Left ventricle myocardium inferior (tissue), 1 donor: ENCODE results near the gene WDR59. TPM values are rescaled to one million over a fixed set of nuclear protein-coding genes. Genes with fewer than 3 reads are reported as not detected.

Experiments used
- DNase-seq: peaks from one replicate; pipeline ENCODE4 v3.0.0-alpha.2; 2020
- H3K27ac ChIP-seq: fragments of 200-600 bp; replicated peaks from 2 replicates; pipeline ENCODE4 v1.8.0; 2021
- H3K27me3 ChIP-seq: fragments of 200-600 bp; 2 replicates; pipeline ENCODE4 v1.8.0; 2021; ENCODE audit warnings: low read depth
- H3K36me3 ChIP-seq: fragments of 200-600 bp; 2 replicates; pipeline ENCODE4 v1.8.0; 2021
- H3K4me1 ChIP-seq: fragments of 200-600 bp; 2 replicates; pipeline ENCODE4 v1.8.0; 2021
- H3K4me3 ChIP-seq: fragments of 200-600 bp; 2 replicates; pipeline ENCODE4 v1.8.0; 2021; ENCODE audit warnings: mild to moderate bottlenecking, moderate library complexity
- H3K9me3 ChIP-seq: fragments of 200-600 bp; replicated peaks from 2 replicates; pipeline ENCODE4 v1.8.0; 2021
- CTCF ChIP-seq: fragments of 200-600 bp; IDR thresholded peaks from 2 replicates; pipeline ENCODE4 v1.8.0; 2021; ENCODE audit warnings: antibody characterized with exemption, mild to moderate bottlenecking, borderline replicate concordance
- intact Hi-C: fragments of 100-400 bp; cut with micrococcal nuclease; formaldehyde crosslinking; loops from one replicate; pipeline ENCODE4 v1.11.0; 2022
- total RNA-seq: library from RNA; stranded (reverse); fragmentation: NEBNext Ultra II Directional; extraction: Animal tissue kit (Norgen Biotek cat#: 25700); gene quantifications from one replicate; pipeline ENCODE4 v1.2.1, GENCODE V29; 2021
- donor health status: DM: no; HTN: yes; CAD: no; lungs with severe emphysema.

The WDR59 gene
- total RNA-seq, 1 donor from 2014 or later: 52.5 TPM

- peaks cover 26% of the 10 kb centered on the region for H3K4me1 ChIP-seq
- intact Hi-C loops: no loop called here
Measured at GRCh38 chr16:74982256-74982655, 2.7 kb downstream of the WDR59 start.

GRCh38 chr16:74975591-74975990 is 9.3 kb downstream of the WDR59 start:
- no peak for DNase-seq
- no peak for TF ChIP-seq CTCF

More at GRCh38 chr16:74982256-74982655, 2.7 kb downstream of the WDR59 start:
- Histone ChIP-seq H3K27me3 (no peaks in the 10 kb centered on the region), H3K4me3 (no peak overlapping the region), H3K9me3 (no peaks in the 10 kb centered on the region), H3K36me3 (peaks cover 13% of the 10 kb centered on the region), H3K27ac (no peak overlapping the region)
- no peak for TF ChIP-seq CTCF
- no peak for DNase-seq

GRCh38 chr16:74973304-74973703 is 11.6 kb downstream of the WDR59 start:
- Histone ChIP-seq H3K27me3 (no peaks in the 10 kb centered on the region), H3K4me1 (no peaks in the 10 kb centered on the region), H3K4me3 (no peak overlapping the region), H3K36me3 (peaks cover 16% of the 10 kb centered on the region), H3K9me3 (no peaks in the 10 kb centered on the region), H3K27ac (no peak overlapping the region)
- no peak for DNase-seq
- intact Hi-C loops: no loop called here
- no peak for TF ChIP-seq CTCF

More at GRCh38 chr16:74975591-74975990, 9.3 kb downstream of the WDR59 start:
- Histone ChIP-seq H3K4me3 (no peak overlapping the region), H3K36me3 (peaks cover 20% of the 10 kb centered on the region), H3K27me3 (no peaks in the 10 kb centered on the region), H3K27ac (no peak overlapping the region), H3K4me1 (no peaks in the 10 kb centered on the region), H3K9me3 (no peaks in the 10 kb centered on the region)
- intact Hi-C loops: no loop called here

GRCh38 chr16:74954763-74955162 is 30.2 kb downstream of the WDR59 start:
- Histone ChIP-seq H3K9me3 (no peaks in the 10 kb centered on the region), H3K4me3 (no peak overlapping the region), H3K4me1 (peaks cover 6% of the 10 kb centered on the region), H3K27ac (no peak overlapping the region), H3K36me3 (peaks cover 71% of the 10 kb centered on the region), H3K27me3 (no peaks in the 10 kb centered on the region)
- intact Hi-C loops: no loop called here
- no peak for DNase-seq
- TF ChIP-seq CTCF: no peak

GRCh38 chr16:74951681-74952080 is 33.2 kb downstream of the WDR59 start:
- Histone ChIP-seq H3K27ac (no peak overlapping the region), H3K36me3 (peaks cover 81% of the 10 kb centered on the region), H3K27me3 (no peaks in the 10 kb centered on the region), H3K4me1 (peaks cover 6% of the 10 kb centered on the region), H3K9me3 (no peaks in the 10 kb centered on the region), H3K4me3 (no peak overlapping the region)
- no peak for TF ChIP-seq CTCF
- intact Hi-C loops: no loop called here
- DNase-seq: no peak

- Histone ChIP-seq H3K4me3 (no peak overlapping the region), H3K9me3 (no peaks in the 10 kb centered on the region), H3K27ac (no peak overlapping the region), H3K4me1 (peaks cover 6% of the 10 kb centered on the region), H3K27me3 (no peaks in the 10 kb centered on the region), H3K36me3 (peaks cover 81% of the 10 kb centered on the region)
- no peak for TF ChIP-seq CTCF
- intact Hi-C loops: no loop called here
- no peak for DNase-seq
Measured at GRCh38 chr16:74951206-74951605, 33.7 kb downstream of the WDR59 start.
